ENCODE results near the gene ZFHX2. TPM values are rescaled to one million over a fixed set of nuclear protein-coding genes. Genes with fewer than 3 reads are reported as not detected.

ZFHX2 gene
- total and polyA plus RNA-seq, 8 donors, result 2.9 to 6.2 (median 4.9) TPM

- ATAC-seq, result peak; percentile 93
- no peak for TF ChIP-seq CTCF (IDR thresholded peaks at IDR 0.05)
- Histone ChIP-seq H3K27ac (peak within 1 kb of the TSS; percentile 90 to 94), H3K36me3 (peaks cover 0 to 26% of the 10 kb centered on the region in 2 donors), H3K4me3 (peak within 1 kb of the TSS; percentile 84 to 85), H3K9me3 (no peaks in the 10 kb centered on the region), H3K27me3 (no peaks in the 10 kb centered on the region), H3K4me1 (peaks cover 18 to 28% of the 10 kb centered on the region in 2 donors)
- peak; percentile 88 to 98 (median 94) for DNase-seq
- intact Hi-C loops (cut with DNase I), result no loop called here
Measured at GRCh38 chr14:23555882-23556699, 4.5 kb upstream of the ZFHX2 start, which contains the start of gene THTPA. THTPA (plus strand) TSS chr14:23556271; CDS start chr14:23556758, 487 bp downstream.

- Histone ChIP-seq H3K4me3 (peak overlapping the region; percentile 84 to 85), H3K27me3 (peaks cover 0 to 2% of the 10 kb centered on the region in 2 donors), H3K9me3 (no peaks in the 10 kb centered on the region), H3K4me1 (peaks cover 18 to 32% of the 10 kb centered on the region in 2 donors), H3K27ac (peak overlapping the region; percentile 90 to 94), H3K36me3 (peaks cover 0 to 20% of the 10 kb centered on the region in 2 donors)
- ATAC-seq (no peak), DNase-seq (no peak)
- intact Hi-C loops (cut with DNase I), result no loop called here
- TF ChIP-seq CTCF (IDR thresholded peaks at IDR 0.05), result no peak
Measured at GRCh38 chr14:23555533-23555881, 3.9 kb upstream of the ZFHX2 start.

- peak; percentile 29 for ATAC-seq
- intact Hi-C loops (cut with DNase I), result no loop called here
- Histone ChIP-seq H3K4me1 (peaks cover 8 to 21% of the 10 kb centered on the region in 2 donors), H3K9me3 (no peaks in the 10 kb centered on the region), H3K4me3 (peak overlapping the region; percentile 47 to 75), H3K27ac (peak overlapping the region in 1 of 2 donors; percentile 63), H3K27me3 (peaks cover 0 to 4% of the 10 kb centered on the region in 2 donors), H3K36me3 (no peaks in the 10 kb centered on the region)
- no peak for TF ChIP-seq CTCF (IDR thresholded peaks at IDR 0.05)
- DNase-seq, result peak in 1 of 4 donors; percentile 86
Measured at GRCh38 chr14:23550812-23551265, 726 bp downstream of the ZFHX2 start.

GRCh38 chr14:23550131-23550811 is 1.3 kb downstream of the ZFHX2 start:
- H3K9me3 ChIP-seq, result no peaks in the 10 kb centered on the region
- H3K4me3 ChIP-seq, result peak overlapping the region; percentile 47 to 75
- no peak for TF ChIP-seq CTCF (IDR thresholded peaks at IDR 0.05)
- peaks cover 3 to 16% of the 10 kb centered on the region in 2 donors for H3K4me1 ChIP-seq
- ATAC-seq (no peak), DNase-seq (no peak)
- intact Hi-C loops (cut with DNase I), result no loop called here
- no peak overlapping the region for H3K27ac ChIP-seq
- H3K36me3 ChIP-seq, result no peaks in the 10 kb centered on the region
- H3K27me3 ChIP-seq, result peaks cover 0 to 4% of the 10 kb centered on the region in 2 donors

All from left lung (tissue), 10 donors.